ENCODE results near the gene DDX47. TPM values are rescaled to one million over a fixed set of nuclear protein-coding genes. Genes with fewer than 3 reads are reported as not detected.
A peak's percentile ranks its signal among the peaks of the same experiment; 100 is the strongest.
"Not testable (repeated sequence)": the region's sequence is repeated elsewhere in the genome, so short reads cannot be mapped to it uniquely, and the experiment has no call there.

Gene DDX47
- total RNA-seq, 1 experiment from 2014 or later = 192 TPM

DNA sequence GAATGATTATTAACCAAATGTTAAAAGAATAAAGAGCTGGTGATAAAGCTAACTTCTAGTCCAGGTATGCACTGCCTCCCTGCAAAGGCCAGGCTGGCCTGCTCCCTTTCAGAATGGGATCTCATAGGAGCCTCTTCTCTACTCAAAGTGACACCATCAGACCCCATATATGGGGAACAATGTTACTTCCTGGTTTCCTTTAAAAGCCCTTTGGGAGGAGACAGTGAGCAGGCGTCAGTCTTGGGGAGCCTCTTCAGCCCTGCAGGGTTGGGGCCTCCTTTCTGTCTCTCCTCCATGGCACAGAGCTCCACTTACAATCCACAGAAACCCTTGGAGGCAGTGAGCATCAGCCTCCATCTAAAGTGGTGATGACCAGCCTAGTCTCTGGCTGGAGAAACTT is 60.9 kb downstream of the DDX47 start:
- peaks cover 79% of the 10 kb centered on the region for H3F3A ChIP-seq (ENCODE audit: insufficient read depth, low read depth)
- H3K4me1 ChIP-seq (replicated peaks; ENCODE audit: insufficient read depth) = peaks cover 82% of the 10 kb centered on the region
- peak overlapping the region; percentile 75 for H3K4me2 ChIP-seq
- ChIA-PET POLR2A (ENCODE audit: unreplicated experiment) (interaction anchor here (0.7 to 2.6 kb wide), 4 partner anchors 9 to 71 kb away, joined by 3 to 42 read pairs (median 14); partner anchors contain the start of gene GPRC5A), CTCF (interaction anchor here (3.1 kb wide), 1 partner anchor 37 kb away, joined by 21 read pairs; no protein-coding TSS in a partner anchor)
- no peaks in the 10 kb centered on the region for H4K20me1 ChIP-seq (ENCODE audit: insufficient read depth)
- TF ChIP-seq EZH2 (IDR thresholded peaks at IDR 0.05; ENCODE audit: low read depth) = no peak
- H3K9me2 ChIP-seq (ENCODE audit: insufficient read depth) = no peaks in the 10 kb centered on the region
- H3K27me3 ChIP-seq (ENCODE audit: insufficient read depth, low read depth) = no peaks in the 10 kb centered on the region
- H2AFZ ChIP-seq = no peak overlapping the region
- peaks cover 12% of the 10 kb centered on the region for H3K36me3 ChIP-seq (ENCODE audit: low read depth)
- H3K4me3 ChIP-seq = no peak overlapping the region
- intact Hi-C loops (cut with micrococcal nuclease; ENCODE audit: unreplicated experiment) = loop anchor here (5.0 kb wide), 1 partner anchor 298 kb away; no protein-coding TSS in a partner anchor
- TSS peak; percentile 12 for BruUV-seq (replicated peaks)
- H3K27ac ChIP-seq = peak overlapping the region; percentile 97
- DNase-seq = no peak
- H3K79me2 ChIP-seq (ENCODE audit: low read depth) = no peaks in the 10 kb centered on the region; the same call in 1 of the 2 replicates
- no peaks in the 10 kb centered on the region; the same call in 1 of the 2 replicates for H3K9me3 ChIP-seq (ENCODE audit: insufficient read depth, low read depth)

DNA sequence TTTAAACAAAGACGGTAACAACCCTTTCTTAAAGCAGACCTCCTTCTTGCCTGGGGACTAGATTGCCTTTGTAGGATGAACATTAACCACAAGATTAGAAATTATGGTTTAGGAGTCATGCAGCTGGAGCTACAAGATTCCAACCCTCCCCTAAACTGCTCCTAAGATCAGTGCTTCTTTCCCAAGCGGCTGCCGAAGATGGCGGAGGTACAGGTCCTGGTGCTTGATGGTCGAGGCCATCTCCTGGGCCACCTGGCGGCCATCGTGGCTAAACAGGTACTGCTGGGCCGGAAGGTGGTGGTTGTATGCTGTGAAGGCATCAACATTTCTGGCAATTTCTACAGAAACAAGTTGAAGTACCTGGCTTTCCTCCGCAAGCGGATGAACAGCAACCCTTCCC is 62.2 kb downstream of the DDX47 start:
- BruUV-seq (replicated peaks); intact Hi-C loops (cut with micrococcal nuclease; ENCODE audit: unreplicated experiment): not testable (repeated sequence)
- POLR2A ChIA-PET (ENCODE audit: unreplicated experiment) = interaction anchor here (0.5 kb wide), 1 partner anchor 52 kb away, joined by 4 read pairs; no protein-coding TSS in a partner anchor

DNA sequence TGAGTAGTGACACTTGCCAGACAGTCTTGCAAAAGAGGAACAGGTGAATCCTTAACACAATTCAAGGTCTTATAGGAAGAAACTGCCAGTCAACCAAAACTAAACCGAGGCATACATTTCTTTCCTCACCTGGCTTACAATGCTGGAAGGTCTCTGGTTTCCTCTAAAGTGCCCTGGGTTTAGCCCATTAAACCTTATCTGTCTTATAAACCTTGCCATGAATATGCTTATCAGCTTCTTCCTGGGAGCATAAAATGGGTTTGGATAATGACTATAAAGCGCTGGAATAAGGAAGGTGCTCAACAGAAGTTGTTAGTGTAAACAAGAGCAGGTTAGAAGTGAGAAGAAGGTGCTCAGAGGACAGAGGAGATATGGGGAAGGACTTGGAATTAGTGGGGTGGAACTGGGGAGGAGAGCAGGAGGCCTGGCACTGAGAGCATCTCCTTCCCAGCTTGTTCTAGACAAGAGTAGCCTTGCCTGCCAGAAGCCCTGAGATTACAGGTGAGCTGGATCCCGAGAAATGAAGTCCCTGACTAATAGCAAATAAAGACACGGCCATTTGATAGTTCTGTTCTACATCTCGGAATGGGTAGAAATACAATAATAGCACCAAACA is 64.1 kb downstream of the DDX47 start:
- Histone ChIP-seq H3K9me3 (ENCODE audit: insufficient read depth, low read depth) (no peaks in the 10 kb centered on the region), H3K4me1 (replicated peaks; ENCODE audit: insufficient read depth) (peaks cover 76% of the 10 kb centered on the region), H3K4me2 (peak overlapping the region; percentile 48), H3K36me3 (ENCODE audit: low read depth) (0 out of 2 replicates have a peak, but pooled peaks cover 6% of the 10 kb centered on the region), H3K9me2 (ENCODE audit: insufficient read depth) (no peaks in the 10 kb centered on the region), H2AFZ (no peak overlapping the region), H4K20me1 (ENCODE audit: insufficient read depth) (no peaks in the 10 kb centered on the region), H3F3A (ENCODE audit: insufficient read depth, low read depth) (peaks cover 69% of the 10 kb centered on the region), H3K27me3 (ENCODE audit: insufficient read depth, low read depth) (no peaks in the 10 kb centered on the region), H3K4me3 (no peak overlapping the region), H3K27ac (peak overlapping the region; percentile 45), H3K79me2 (ENCODE audit: low read depth) (peaks cover 17% of the 10 kb centered on the region; the same call in 1 of the 2 replicates)
- no peak for DNase-seq
- no TSS peak for BruUV-seq (replicated peaks)
- TF ChIP-seq EZH2 (IDR thresholded peaks at IDR 0.05; ENCODE audit: low read depth) = no peak
- TF ChIP-seq, protein P1, sequence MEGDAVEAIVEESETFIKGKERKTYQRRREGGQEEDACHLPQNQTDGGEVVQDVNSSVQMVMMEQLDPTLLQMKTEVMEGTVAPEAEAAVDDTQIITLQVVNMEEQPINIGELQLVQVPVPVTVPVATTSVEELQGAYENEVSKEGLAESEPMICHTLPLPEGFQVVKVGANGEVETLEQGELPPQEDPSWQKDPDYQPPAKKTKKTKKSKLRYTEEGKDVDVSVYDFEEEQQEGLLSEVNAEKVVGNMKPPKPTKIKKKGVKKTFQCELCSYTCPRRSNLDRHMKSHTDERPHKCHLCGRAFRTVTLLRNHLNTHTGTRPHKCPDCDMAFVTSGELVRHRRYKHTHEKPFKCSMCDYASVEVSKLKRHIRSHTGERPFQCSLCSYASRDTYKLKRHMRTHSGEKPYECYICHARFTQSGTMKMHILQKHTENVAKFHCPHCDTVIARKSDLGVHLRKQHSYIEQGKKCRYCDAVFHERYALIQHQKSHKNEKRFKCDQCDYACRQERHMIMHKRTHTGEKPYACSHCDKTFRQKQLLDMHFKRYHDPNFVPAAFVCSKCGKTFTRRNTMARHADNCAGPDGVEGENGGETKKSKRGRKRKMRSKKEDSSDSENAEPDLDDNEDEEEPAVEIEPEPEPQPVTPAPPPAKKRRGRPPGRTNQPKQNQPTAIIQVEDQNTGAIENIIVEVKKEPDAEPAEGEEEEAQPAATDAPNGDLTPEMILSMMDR (conservative IDR thresholded peaks at IDR 0.05) = no peak
- ChIA-PET CTCF (interaction anchor here (1.1 kb wide), 1 partner anchor 40 kb away, joined by 3 read pairs; no protein-coding TSS in a partner anchor), POLR2A (ENCODE audit: unreplicated experiment) (interaction anchor here (0.5 to 0.9 kb wide), 3 partner anchors 14 to 39 kb away, joined by 3 to 7 read pairs (median 4); partner anchors contain the start of gene GPRC5A)
- intact Hi-C loops (cut with micrococcal nuclease; ENCODE audit: unreplicated experiment) = no loop called here

More for the DNA sequence above, 62.2 kb downstream of the DDX47 start:
- DNase-seq; H4K20me1 ChIP-seq (ENCODE audit: insufficient read depth); H3K79me2 ChIP-seq (ENCODE audit: low read depth); H3K9me3 ChIP-seq (ENCODE audit: insufficient read depth, low read depth); H2AFZ ChIP-seq; H3K9me2 ChIP-seq (ENCODE audit: insufficient read depth); H3K27me3 ChIP-seq (ENCODE audit: insufficient read depth, low read depth); H3K4me3 ChIP-seq: not testable (repeated sequence)
- H3K27ac ChIP-seq = peak overlapping the region; percentile 97
- 0 out of 2 replicates have a peak overlapping the region, but pooled peaks have one; percentile 75 for H3K4me2 ChIP-seq
- peaks cover 76% of the 10 kb centered on the region for H3K4me1 ChIP-seq (replicated peaks; ENCODE audit: insufficient read depth)
- CTCF ChIA-PET = interaction anchor here (0.7 kb wide), 1 partner anchor 32 kb away, joined by 8 read pairs; no protein-coding TSS in a partner anchor
- H3K36me3 ChIP-seq (ENCODE audit: low read depth) = peaks cover 10% of the 10 kb centered on the region; the same call in 1 of the 2 replicates
- H3F3A ChIP-seq (ENCODE audit: insufficient read depth, low read depth) = peaks cover 71% of the 10 kb centered on the region
